Transverse colon (tissue), 4 donors: ENCODE results near the gene QSER1.

Source experiments
- CTCF ChIP-seq, 5 experiments: fragments of 200-600 bp in 3 of 5; fragments of 450-650 bp in 2 of 5; sonication (generic) in 3 of 5; IDR thresholded peaks; 1 replicate in 2 of 5; 2 replicates in 3 of 5; pipeline ENCODE4 v1.5.1; 2016 to 2017; ENCODE audit warnings: antibody characterized with exemption in 5 of 5, inconsistent platforms in 3 of 5, mild to moderate bottlenecking in 2 of 5, moderate library complexity in 1 of 5
- POLR2A ChIP-seq: fragments of 450-650 bp; IDR thresholded peaks from one replicate; pipeline ENCODE4 v1.6.1; 2016; ENCODE audit warnings: antibody characterized with exemption, mild to moderate bottlenecking, moderate library complexity
- POLR2AphosphoS5 ChIP-seq, 3 donors: sonication (generic); formaldehyde crosslinking; IDR thresholded peaks; one replicate each; pipeline ENCODE4 v1.6.1; 2016; ENCODE audit warnings: antibody characterized with exemption in 3 of 3

GRCh38 chr11:33000181-33000580, 107.6 kb downstream of the QSER1 start:
- TF ChIP-seq CTCF (IDR thresholded peaks at IDR 0.05) (no peak), POLR2A (no peak), POLR2AphosphoS5 (IDR thresholded peaks at IDR 0.05) (no peak)
